ENCODE measurements around the gene USP3. TPM values are rescaled to one million over a fixed set of nuclear protein-coding genes. Genes with fewer than 3 reads are reported as not detected.

Gene USP3
- total RNA-seq, 4 donors from 2014 or later: 56.1 to 93.0 (median 73.7) TPM

DNA sequence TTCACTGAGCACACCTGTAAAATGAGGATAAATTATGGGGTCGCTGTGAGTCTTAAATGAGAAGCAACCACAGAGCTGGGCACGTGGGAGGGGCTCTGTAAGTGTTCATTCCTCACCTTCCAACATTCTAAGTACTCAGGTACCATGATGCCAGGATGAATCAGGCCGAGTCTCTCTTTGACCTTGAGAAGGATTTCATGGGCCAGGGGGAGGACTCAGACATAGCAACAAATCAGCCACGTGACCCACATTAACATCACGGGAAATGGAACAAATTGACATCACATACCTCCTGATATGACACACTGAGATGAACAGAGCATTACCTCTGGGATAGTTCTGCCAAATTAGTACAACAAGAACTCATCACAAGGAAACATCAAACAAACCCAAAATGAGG is 35.2 kb upstream of the USP3 start:
- H3K4me3 ChIP-seq: no peak overlapping the region
- H3K27me3 ChIP-seq: no peaks in the 10 kb centered on the region
- H3K4me1 ChIP-seq: peaks cover 13 to 44% (median 39%) of the 10 kb centered on the region in 4 donors
- no peaks in the 10 kb centered on the region for H3K36me3 ChIP-seq
- no peak overlapping the region for H3K27ac ChIP-seq
- in situ Hi-C loops (cut with MboI; ENCODE audit: low pct_ligation_motif_present in 1 of 4, low pct_unique_long_range_greater_than_20kb in 1 of 4, low sequenced_read_pairs in 3 of 4): loop anchor here in 2 of 4 donors (5.0 to 25.0 kb wide), 3 partner anchors 123 to 593 kb away; partner anchors contain the start of gene FBXL22 (in 1 of the 2)
- WGBS, 2 donors (ENCODE audit: low coverage in 1 of 2): 67 to 76% methylated on average over 2 to 5 of the region's 5 CpGs
- intact Hi-C loops (cut with DNase I; ENCODE audit: low total_unique reads): no loop called here
- H3K9me3 ChIP-seq: no peaks in the 10 kb centered on the region
- TF ChIP-seq POLR2A (IDR thresholded peaks at IDR 0.05): no peak
- TF ChIP-seq EP300 (IDR thresholded peaks at IDR 0.05; ENCODE audit: low read depth): no peak
- DNase-seq: no peak

DNA sequence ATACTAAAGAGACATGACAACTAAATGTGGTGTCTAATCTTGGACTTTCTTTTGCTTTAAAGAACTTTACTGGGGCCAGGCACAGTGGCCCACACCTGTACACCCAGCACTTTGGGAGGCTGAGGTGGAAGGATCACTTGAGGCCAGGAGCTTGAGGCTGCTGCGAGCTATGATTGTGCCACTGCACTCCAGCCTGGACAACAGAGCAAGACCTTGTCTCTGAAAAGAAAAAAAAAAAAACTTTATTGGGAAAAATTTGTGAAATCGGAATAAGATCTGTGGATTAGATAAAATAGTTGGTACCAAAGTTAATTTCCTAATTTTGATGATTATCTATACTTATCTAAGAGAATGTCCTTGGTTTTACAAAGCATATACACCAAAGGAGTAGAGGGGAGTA is 34.4 kb upstream of the USP3 start:
- intact Hi-C loops (cut with DNase I; ENCODE audit: low total_unique reads) (no loop called here), in situ Hi-C loops (cut with MboI; ENCODE audit: low pct_ligation_motif_present in 1 of 4, low pct_unique_long_range_greater_than_20kb in 1 of 4, low sequenced_read_pairs in 3 of 4) (loop anchor here in 2 of 4 donors (5.0 to 25.0 kb wide), 3 partner anchors 122 to 592 kb away; partner anchors contain the start of gene FBXL22 (in 1 of the 2))
- no peak for DNase-seq
- Histone ChIP-seq H3K4me3 (no peak overlapping the region), H3K27ac (no peak overlapping the region), H3K4me1 (peaks cover 16 to 44% (median 40%) of the 10 kb centered on the region in 4 donors), H3K36me3 (no peaks in the 10 kb centered on the region), H3K27me3 (no peaks in the 10 kb centered on the region), H3K9me3 (no peaks in the 10 kb centered on the region)
- TF ChIP-seq, protein P1, sequence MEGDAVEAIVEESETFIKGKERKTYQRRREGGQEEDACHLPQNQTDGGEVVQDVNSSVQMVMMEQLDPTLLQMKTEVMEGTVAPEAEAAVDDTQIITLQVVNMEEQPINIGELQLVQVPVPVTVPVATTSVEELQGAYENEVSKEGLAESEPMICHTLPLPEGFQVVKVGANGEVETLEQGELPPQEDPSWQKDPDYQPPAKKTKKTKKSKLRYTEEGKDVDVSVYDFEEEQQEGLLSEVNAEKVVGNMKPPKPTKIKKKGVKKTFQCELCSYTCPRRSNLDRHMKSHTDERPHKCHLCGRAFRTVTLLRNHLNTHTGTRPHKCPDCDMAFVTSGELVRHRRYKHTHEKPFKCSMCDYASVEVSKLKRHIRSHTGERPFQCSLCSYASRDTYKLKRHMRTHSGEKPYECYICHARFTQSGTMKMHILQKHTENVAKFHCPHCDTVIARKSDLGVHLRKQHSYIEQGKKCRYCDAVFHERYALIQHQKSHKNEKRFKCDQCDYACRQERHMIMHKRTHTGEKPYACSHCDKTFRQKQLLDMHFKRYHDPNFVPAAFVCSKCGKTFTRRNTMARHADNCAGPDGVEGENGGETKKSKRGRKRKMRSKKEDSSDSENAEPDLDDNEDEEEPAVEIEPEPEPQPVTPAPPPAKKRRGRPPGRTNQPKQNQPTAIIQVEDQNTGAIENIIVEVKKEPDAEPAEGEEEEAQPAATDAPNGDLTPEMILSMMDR (IDR thresholded peaks at IDR 0.05): no peak
- TF ChIP-seq POLR2AphosphoS5 (IDR thresholded peaks at IDR 0.05): no peak
- TF ChIP-seq POLR2A (IDR thresholded peaks at IDR 0.05): no peak
- no peak for TF ChIP-seq EP300 (IDR thresholded peaks at IDR 0.05; ENCODE audit: low read depth)
- 74 to 100% methylated on average over 2 of the region's 2 CpGs for WGBS, 2 donors (ENCODE audit: low coverage in 1 of 2)

DNA sequence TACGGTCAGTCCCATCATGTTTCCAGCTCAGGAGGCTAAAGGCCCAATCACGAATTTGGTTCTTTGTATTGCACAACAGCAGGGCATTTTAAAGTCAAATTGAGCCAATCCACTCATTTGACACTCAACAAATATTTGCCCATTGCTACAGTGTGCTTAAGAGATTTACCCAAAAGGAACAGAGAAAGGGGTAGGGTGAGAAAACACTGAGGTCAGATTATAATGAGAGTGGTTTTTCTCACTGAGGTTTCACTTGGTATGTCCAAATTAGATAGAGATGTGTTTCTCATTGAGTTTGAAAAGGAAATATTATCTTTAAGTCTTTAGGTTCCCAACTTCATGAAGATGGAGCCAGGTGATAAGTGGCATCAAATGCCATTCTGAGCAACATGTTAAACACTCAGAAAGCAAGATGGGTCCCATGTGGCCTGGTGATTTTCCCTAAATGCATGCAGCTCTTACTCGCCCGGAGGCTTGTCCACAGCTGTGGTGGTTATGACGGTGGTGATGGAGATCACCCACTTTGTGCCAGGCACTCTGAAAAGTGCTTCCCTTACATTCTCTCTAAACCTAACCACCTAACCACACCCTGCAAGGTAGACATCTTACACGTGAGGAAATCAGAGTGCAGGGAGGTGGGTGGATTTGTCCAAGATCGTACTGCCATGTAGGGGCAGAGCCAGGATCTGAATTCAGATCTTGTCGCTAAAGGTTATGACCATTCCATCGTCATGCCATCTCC is 31.2 kb upstream of the USP3 start:
- DNase-seq: no peak
- in situ Hi-C loops (cut with MboI; ENCODE audit: low pct_ligation_motif_present in 1 of 4, low pct_unique_long_range_greater_than_20kb in 1 of 4, low sequenced_read_pairs in 3 of 4) (loop anchor here in 1 of 4 donors (25.0 kb wide), 1 partner anchor 589 kb away; no protein-coding TSS in a partner anchor), intact Hi-C loops (cut with DNase I; ENCODE audit: low total_unique reads) (no loop called here)
- no peaks in the 10 kb centered on the region for H3K27me3 ChIP-seq
- WGBS, 2 donors (ENCODE audit: low coverage in 1 of 2): 67% methylated on average over 9 of the region's 9 CpGs; no CpG with 5 or more reads in 1 of the 2 donors
- peak overlapping the region; percentile 73 to 82 (median 76) for H3K27ac ChIP-seq
- peaks cover 15 to 41% (median 30%) of the 10 kb centered on the region in 4 donors for H3K4me1 ChIP-seq
- no peak overlapping the region for H3K4me3 ChIP-seq
- H3K9me3 ChIP-seq: no peaks in the 10 kb centered on the region
- TF ChIP-seq, protein P1 (IDR thresholded peaks at IDR 0.05): no peak
- TF ChIP-seq POLR2AphosphoS5 (IDR thresholded peaks at IDR 0.05) (no peak), EP300 (IDR thresholded peaks at IDR 0.05; ENCODE audit: low read depth) (no peak), POLR2A (IDR thresholded peaks at IDR 0.05) (no peak)
- H3K36me3 ChIP-seq: no peaks in the 10 kb centered on the region

DNA sequence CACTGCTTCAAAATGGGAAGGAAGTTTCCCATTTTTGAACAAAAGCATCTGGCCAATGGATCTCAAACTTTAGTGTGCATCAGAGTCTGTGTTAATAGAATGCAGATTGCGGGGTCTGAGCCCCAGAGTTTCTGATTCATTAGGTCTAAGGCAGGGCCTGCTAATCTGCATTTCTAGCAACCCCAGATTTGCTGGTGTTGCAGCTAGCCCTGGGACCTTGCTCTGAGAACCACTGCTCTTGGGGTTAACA is 30.7 kb upstream of the USP3 start:
- Histone ChIP-seq H3K9me3 (no peaks in the 10 kb centered on the region), H3K4me3 (no peak overlapping the region), H3K27ac (peak overlapping the region; percentile 73 to 82 (median 76)), H3K4me1 (peaks cover 15 to 45% (median 31%) of the 10 kb centered on the region in 4 donors), H3K27me3 (no peaks in the 10 kb centered on the region), H3K36me3 (no peaks in the 10 kb centered on the region)
- WGBS, 2 donors (ENCODE audit: low coverage in 1 of 2): 95% methylated on average over 1 of the region's 1 CpG; no CpG with 5 or more reads in 1 of the 2 donors
- intact Hi-C loops (cut with DNase I; ENCODE audit: low total_unique reads) (no loop called here), in situ Hi-C loops (cut with MboI; ENCODE audit: low pct_ligation_motif_present in 1 of 4, low pct_unique_long_range_greater_than_20kb in 1 of 4, low sequenced_read_pairs in 3 of 4) (loop anchor here in 1 of 4 donors (25.0 kb wide), 1 partner anchor 589 kb away; no protein-coding TSS in a partner anchor)
- DNase-seq: no peak
- TF ChIP-seq POLR2A (IDR thresholded peaks at IDR 0.05): no peak
- no peak for TF ChIP-seq POLR2AphosphoS5 (IDR thresholded peaks at IDR 0.05)
- TF ChIP-seq, protein P1 (IDR thresholded peaks at IDR 0.05): no peak
- TF ChIP-seq EP300 (IDR thresholded peaks at IDR 0.05; ENCODE audit: low read depth): no peak

All from transverse colon (tissue), 4 donors.